ENCODE measurements around the gene TEFM. TPM values are rescaled to one million over a fixed set of nuclear protein-coding genes. Genes with fewer than 3 reads are reported as not detected.

TEFM gene
- total and polyA plus RNA-seq, 2 experiments from 2014 or later = 14.2 to 19.2 TPM

- H3K4me2 ChIP-seq = no peak overlapping the region
- peaks cover 57% of the 10 kb centered on the region for H3K27me3 ChIP-seq
- H2AFZ ChIP-seq = no peak overlapping the region
- no peaks in the 10 kb centered on the region for H3K9me2 ChIP-seq (replicated peaks; ENCODE audit: insufficient read depth)
- DNase-seq (ENCODE audit: low spot score) = no peak
- H3K4me1 ChIP-seq (ENCODE audit: insufficient read depth) = peaks cover 6% of the 10 kb centered on the region
- no peaks in the 10 kb centered on the region for H3K79me2 ChIP-seq
- H3K4me3 ChIP-seq = no peak overlapping the region
- TF ChIP-seq EZH2 (IDR thresholded peaks at IDR 0.05; ENCODE audit: borderline replicate concordance) (no peak), EZH2phosphoT487 (IDR thresholded peaks at IDR 0.05; ENCODE audit: low read depth, severe bottlenecking, unreplicated experiment) (no peak), CTCF (IDR thresholded peaks at IDR 0.05; ENCODE audit: poor library complexity) (no peak)
- H3K36me3 ChIP-seq (replicated peaks; ENCODE audit: insufficient read depth, low read depth) = no peaks in the 10 kb centered on the region
- no peaks in the 10 kb centered on the region for H3K9me3 ChIP-seq (ENCODE audit: low read depth)
- WGBS (ENCODE audit: low lambda C conversion rate, missing lambda C conversion rate) = 70% methylated on average over 4 of the region's 4 CpGs
- H3K27ac ChIP-seq = no peak overlapping the region
- H4K20me1 ChIP-seq (ENCODE audit: insufficient read depth, poor library complexity, severe bottlenecking) = no peaks in the 10 kb centered on the region
These were observed 14.2 kb upstream of the TEFM start for GRCh38 chr17:30920282-30920681.

GRCh38 chr17:30917050-30917449 lies 11.0 kb upstream of the TEFM start:
- H3K9me2 ChIP-seq (replicated peaks; ENCODE audit: insufficient read depth) = no peaks in the 10 kb centered on the region
- no peaks in the 10 kb centered on the region for H3K79me2 ChIP-seq
- no peak overlapping the region for H3K4me3 ChIP-seq
- no peak overlapping the region for H3K4me2 ChIP-seq
- H3K36me3 ChIP-seq (replicated peaks; ENCODE audit: insufficient read depth, low read depth) = no peaks in the 10 kb centered on the region
- H3K4me1 ChIP-seq (ENCODE audit: insufficient read depth) = peaks cover 1% of the 10 kb centered on the region
- H4K20me1 ChIP-seq (ENCODE audit: insufficient read depth, poor library complexity, severe bottlenecking) = no peaks in the 10 kb centered on the region
- H2AFZ ChIP-seq = no peak overlapping the region
- H3K27me3 ChIP-seq = peaks cover 31% of the 10 kb centered on the region
- no peaks in the 10 kb centered on the region for H3K9me3 ChIP-seq (ENCODE audit: low read depth)
- no peak for TF ChIP-seq CTCF (IDR thresholded peaks at IDR 0.05; ENCODE audit: poor library complexity)
- TF ChIP-seq EZH2phosphoT487 (IDR thresholded peaks at IDR 0.05; ENCODE audit: low read depth, severe bottlenecking, unreplicated experiment) = no peak
- no peak for TF ChIP-seq EZH2 (IDR thresholded peaks at IDR 0.05; ENCODE audit: borderline replicate concordance)
- H3K27ac ChIP-seq = no peak overlapping the region
- no peak for DNase-seq (ENCODE audit: low spot score)

GRCh38 chr17:30915833-30916611 lies 10.0 kb upstream of the TEFM start:
- no peak overlapping the region for H2AFZ ChIP-seq
- no peaks in the 10 kb centered on the region for H4K20me1 ChIP-seq (ENCODE audit: insufficient read depth, poor library complexity, severe bottlenecking)
- no peak overlapping the region for H3K4me3 ChIP-seq
- peaks cover 23% of the 10 kb centered on the region for H3K27me3 ChIP-seq
- H3K9me2 ChIP-seq (replicated peaks; ENCODE audit: insufficient read depth) = no peaks in the 10 kb centered on the region
- WGBS (ENCODE audit: low lambda C conversion rate, missing lambda C conversion rate) = 79% methylated on average over 5 of the region's 5 CpGs
- H3K27ac ChIP-seq = no peak overlapping the region
- no peaks in the 10 kb centered on the region for H3K9me3 ChIP-seq (ENCODE audit: low read depth)
- no peaks in the 10 kb centered on the region for H3K36me3 ChIP-seq (replicated peaks; ENCODE audit: insufficient read depth, low read depth)
- no peak for TF ChIP-seq CTCF (IDR thresholded peaks at IDR 0.05; ENCODE audit: poor library complexity)
- no peak for TF ChIP-seq EZH2phosphoT487 (IDR thresholded peaks at IDR 0.05; ENCODE audit: low read depth, severe bottlenecking, unreplicated experiment)
- TF ChIP-seq EZH2 (IDR thresholded peaks at IDR 0.05; ENCODE audit: borderline replicate concordance) = no peak
- no peaks in the 10 kb centered on the region for H3K79me2 ChIP-seq
- no peak for DNase-seq (ENCODE audit: low spot score)
- H3K4me2 ChIP-seq = no peak overlapping the region
- no peaks in the 10 kb centered on the region for H3K4me1 ChIP-seq (ENCODE audit: insufficient read depth)

Data from hepatocyte (in vitro differentiated cells).